Stomach (tissue), 9 donors: Measurements from ENCODE around the gene COL6A5. TPM values are rescaled to one million over a fixed set of nuclear protein-coding genes. Genes with fewer than 3 reads are reported as not detected.

Experiments
- DNase-seq, 2 donors: peaks; one replicate each; pipeline versions ENCODE4 v3.0.0 to v3.0.0-alpha.2; 2013 to 2019
- H3K27ac ChIP-seq, 5 donors: fragments of 200-600 bp in 4 of 5; sonication (generic) in 4 of 5; one replicate each; pipeline ENCODE4 v1.5.1; 2013 to 2019; ENCODE audit warnings: mild to moderate bottlenecking in 1 of 5, moderate library complexity in 1 of 5
- H3K27me3 ChIP-seq, 3 donors: fragments of 200-600 bp; sonication (generic); one replicate each; pipeline ENCODE4 v1.5.1; 2017 to 2019; ENCODE audit warnings: mixed run types in 1 of 3
- H3K36me3 ChIP-seq, 4 donors: fragments of 200-600 bp; sonication (generic); 1 replicate in 3 of 4; 2 replicates in 1 of 4; pipeline ENCODE4 v1.5.1; 2016 to 2019
- H3K4me1 ChIP-seq, 4 donors: fragments of 200-600 bp; sonication (generic); one replicate each; pipeline ENCODE4 v1.5.1; 2016 to 2019
- H3K4me3 ChIP-seq, 4 donors: fragments of 200-600 bp; sonication (generic) in 3 of 4; one replicate each; pipeline ENCODE4 v1.5.1; 2016 to 2019; ENCODE audit warnings: mild to moderate bottlenecking in 1 of 4
- H3K9me3 ChIP-seq, 4 donors: fragments of 200-600 bp; sonication (generic); one replicate each; pipeline ENCODE4 v1.5.1; 2016 to 2019
- EP300 ChIP-seq: sonication (generic); formaldehyde crosslinking; IDR thresholded peaks from one replicate; pipeline ENCODE4 v1.6.1; 2017; ENCODE audit warnings: antibody characterized with exemption
- POLR2A ChIP-seq, 4 donors: fragments of 450-650 bp; IDR thresholded peaks; one replicate each; pipeline ENCODE4 v1.6.1; 2016; ENCODE audit warnings: antibody characterized with exemption in 4 of 4, control low read depth in 2 of 4, mild to moderate bottlenecking in 1 of 4, moderate library complexity in 1 of 4
- POLR2AphosphoS5 ChIP-seq, 3 donors: sonication (generic); formaldehyde crosslinking; IDR thresholded peaks; one replicate each; pipeline ENCODE4 v1.6.1; 2016; ENCODE audit warnings: antibody characterized with exemption in 3 of 3
- WGBS, 5 donors: extraction: QIAGEN DNeasy Blood & Tissue Kit in 3 of 5; methylation state at CpG; one replicate each; pipeline versions ENCODE4 v1.1.5 to v1.1.7; 2013 to 2018; 5-methylcytosine and 5-hydroxymethylcytosine counted together
- intact Hi-C: fragments of 100-400 bp; cut with DNase I; formaldehyde crosslinking; loops from one replicate; pipeline ENCODE4 v1.15.1; 2023; ENCODE audit warnings: low total_unique reads
- polyA plus RNA-seq, 3 donors: library from polyadenylated mRNA; stranded (reverse); fragments of 200-250 nt; gene quantifications; one replicate each; pipeline ENCODE4 v1.2.3, GENCODE V29; 2013
- total RNA-seq, 5 donors: library from RNA; depleted of rRNA; stranded (reverse); fragments of >200 nt; gene quantifications; one replicate each; pipeline versions ENCODE4 v1.1.0 to v1.2.3, GENCODE V29; 2014 to 2016
- TF ChIP-seq, protein P1 (sequence below), 7 experiments: fragments of 450-650 bp in 4 of 7; fragments of 200-600 bp in 3 of 7; sonication (generic) in 3 of 7; IDR thresholded peaks; one replicate each; pipeline ENCODE4 v1.5.1; 2016 to 2019; ENCODE audit warnings: antibody characterized with exemption in 7 of 7, control low read depth in 2 of 7, mild to moderate bottlenecking in 1 of 7
- donor health status: healthy with polysubstance abuse.
- donor health status: Bipolar disorder and iron deficiency.
- donor health status: healthy.

COL6A5 gene
- total and polyA plus RNA-seq, 8 donors, result 0.05 to 3.3 (median 0.59) TPM; not detected in 2

DNA sequence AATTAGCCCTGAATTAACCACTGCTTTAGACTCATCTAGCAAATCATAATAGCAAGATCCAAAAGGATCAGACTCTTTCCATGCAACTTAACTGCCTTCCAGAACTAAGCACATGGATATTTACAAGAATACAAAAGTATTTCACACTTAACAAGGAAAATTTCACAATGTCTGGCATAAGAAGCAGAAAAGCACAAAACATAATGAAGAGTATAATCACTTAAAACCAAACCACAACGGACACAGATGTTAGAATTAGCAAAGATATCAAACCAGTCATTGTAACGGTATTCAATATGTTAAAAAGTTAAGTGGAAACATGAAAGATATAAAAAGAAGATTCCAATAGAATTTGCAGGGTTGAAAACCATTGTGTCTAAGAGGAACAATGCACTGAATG lies 120.0 kb downstream of the COL6A5 start:
- Histone ChIP-seq H3K27ac (no peak overlapping the region), H3K4me1 (no peaks in the 10 kb centered on the region), H3K4me3 (no peak overlapping the region), H3K36me3 (no peaks in the 10 kb centered on the region), H3K27me3 (no peaks in the 10 kb centered on the region), H3K9me3 (no peaks in the 10 kb centered on the region)
- intact Hi-C loops, result no loop called here
- TF ChIP-seq POLR2A (IDR thresholded peaks at IDR 0.05) (no peak), POLR2AphosphoS5 (IDR thresholded peaks at IDR 0.05) (no peak), EP300 (no peak)
- TF ChIP-seq, protein P1, sequence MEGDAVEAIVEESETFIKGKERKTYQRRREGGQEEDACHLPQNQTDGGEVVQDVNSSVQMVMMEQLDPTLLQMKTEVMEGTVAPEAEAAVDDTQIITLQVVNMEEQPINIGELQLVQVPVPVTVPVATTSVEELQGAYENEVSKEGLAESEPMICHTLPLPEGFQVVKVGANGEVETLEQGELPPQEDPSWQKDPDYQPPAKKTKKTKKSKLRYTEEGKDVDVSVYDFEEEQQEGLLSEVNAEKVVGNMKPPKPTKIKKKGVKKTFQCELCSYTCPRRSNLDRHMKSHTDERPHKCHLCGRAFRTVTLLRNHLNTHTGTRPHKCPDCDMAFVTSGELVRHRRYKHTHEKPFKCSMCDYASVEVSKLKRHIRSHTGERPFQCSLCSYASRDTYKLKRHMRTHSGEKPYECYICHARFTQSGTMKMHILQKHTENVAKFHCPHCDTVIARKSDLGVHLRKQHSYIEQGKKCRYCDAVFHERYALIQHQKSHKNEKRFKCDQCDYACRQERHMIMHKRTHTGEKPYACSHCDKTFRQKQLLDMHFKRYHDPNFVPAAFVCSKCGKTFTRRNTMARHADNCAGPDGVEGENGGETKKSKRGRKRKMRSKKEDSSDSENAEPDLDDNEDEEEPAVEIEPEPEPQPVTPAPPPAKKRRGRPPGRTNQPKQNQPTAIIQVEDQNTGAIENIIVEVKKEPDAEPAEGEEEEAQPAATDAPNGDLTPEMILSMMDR (IDR thresholded peaks at IDR 0.05), result no peak
- DNase-seq, result no peak
- WGBS, 5 donors, result 51 to 76% (median 72%) methylated on average over 2 of the region's 2 CpGs

DNA sequence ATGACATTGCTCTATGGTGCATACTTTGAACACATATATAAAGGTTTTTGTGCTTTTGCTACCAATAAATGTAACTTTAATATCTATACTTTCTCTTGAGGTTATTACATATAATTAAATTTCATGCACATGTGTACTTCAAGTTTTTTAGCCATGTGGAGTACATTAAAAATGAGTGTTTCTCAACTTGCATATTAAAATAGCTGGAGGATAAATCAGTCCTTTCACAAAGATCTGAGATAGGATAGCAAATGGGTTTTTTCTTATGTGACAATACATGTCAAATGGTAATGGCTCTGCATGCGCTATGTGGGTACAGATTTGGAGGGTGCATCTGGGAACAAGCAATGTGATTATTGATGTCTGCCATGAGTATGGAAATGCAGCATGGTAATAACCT lies 122.8 kb downstream of the COL6A5 start:
- TF ChIP-seq, protein P1 (IDR thresholded peaks at IDR 0.05), result no peak
- TF ChIP-seq POLR2A (IDR thresholded peaks at IDR 0.05), result no peak
- TF ChIP-seq EP300, result no peak
- TF ChIP-seq POLR2AphosphoS5 (IDR thresholded peaks at IDR 0.05), result no peak
- Histone ChIP-seq H3K9me3 (no peaks in the 10 kb centered on the region), H3K27me3 (no peaks in the 10 kb centered on the region), H3K4me1 (no peaks in the 10 kb centered on the region), H3K36me3 (no peaks in the 10 kb centered on the region), H3K27ac (no peak overlapping the region), H3K4me3 (no peak overlapping the region)
- WGBS, 5 donors, result 94 to 100% (median 96%) methylated on average over 1 of the region's 1 CpG
- intact Hi-C loops, result no loop called here
- DNase-seq, result no peak

DNA sequence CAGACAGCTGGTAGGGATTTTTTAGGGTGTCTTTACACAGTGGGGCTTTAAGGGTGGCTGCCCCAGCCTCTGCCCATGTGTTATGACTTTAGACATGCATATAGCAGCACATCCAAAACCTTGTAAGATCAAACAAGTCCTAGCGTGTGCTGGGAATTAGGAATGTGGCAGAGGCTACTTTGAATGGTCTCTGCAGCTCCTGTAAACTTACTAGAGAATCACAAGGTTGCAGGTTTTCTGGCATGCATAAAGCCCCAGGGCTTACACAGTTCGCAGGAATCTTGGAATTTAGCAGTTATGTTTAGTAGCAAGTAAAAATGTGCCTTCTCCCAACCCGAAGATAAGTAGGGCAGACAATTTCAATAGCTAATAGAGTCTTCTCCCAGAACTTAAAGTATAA lies 124.7 kb downstream of the COL6A5 start:
- Histone ChIP-seq H3K4me1 (no peaks in the 10 kb centered on the region), H3K4me3 (no peak overlapping the region), H3K27me3 (no peaks in the 10 kb centered on the region), H3K27ac (no peak overlapping the region), H3K36me3 (no peaks in the 10 kb centered on the region), H3K9me3 (no peaks in the 10 kb centered on the region)
- WGBS, 5 donors, result 41 to 67% (median 59%) methylated on average over 3 of the region's 3 CpGs
- TF ChIP-seq POLR2AphosphoS5 (IDR thresholded peaks at IDR 0.05) (no peak), POLR2A (IDR thresholded peaks at IDR 0.05) (no peak), EP300 (no peak)
- TF ChIP-seq, protein P1 (IDR thresholded peaks at IDR 0.05), result no peak
- DNase-seq, result no peak
- intact Hi-C loops, result no loop called here

DNA sequence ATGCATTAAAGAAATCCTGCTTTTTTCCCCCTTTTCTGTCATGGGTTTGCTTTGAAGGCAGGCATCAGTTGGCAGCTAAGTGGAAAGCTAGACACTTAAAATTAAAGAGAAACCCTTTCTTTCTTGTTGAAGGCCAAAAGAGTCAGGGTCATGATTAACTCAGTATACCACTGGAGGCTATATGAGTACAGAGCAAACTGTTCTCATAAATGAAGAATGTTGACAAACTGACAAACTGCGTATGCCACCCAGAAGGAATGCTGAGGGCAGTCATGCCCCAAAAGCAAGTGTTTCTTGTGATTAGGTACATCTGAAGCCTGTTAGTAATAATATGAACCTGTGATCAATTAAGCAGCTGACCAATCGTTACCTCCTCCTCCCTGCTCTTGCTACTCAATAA lies 127.9 kb downstream of the COL6A5 start:
- no peak overlapping the region for H3K4me3 ChIP-seq
- TF ChIP-seq EP300, result no peak
- TF ChIP-seq, protein P1 (IDR thresholded peaks at IDR 0.05), result no peak
- no peak for TF ChIP-seq POLR2AphosphoS5 (IDR thresholded peaks at IDR 0.05)
- no peak for TF ChIP-seq POLR2A (IDR thresholded peaks at IDR 0.05)
- H3K27me3 ChIP-seq, result no peaks in the 10 kb centered on the region
- intact Hi-C loops, result no loop called here
- no peaks in the 10 kb centered on the region for H3K9me3 ChIP-seq
- no peaks in the 10 kb centered on the region for H3K36me3 ChIP-seq
- no peak overlapping the region for H3K27ac ChIP-seq
- WGBS, 5 donors, result 34 to 85% (median 63%) methylated on average over 2 of the region's 2 CpGs
- no peaks in the 10 kb centered on the region for H3K4me1 ChIP-seq
- no peak for DNase-seq
